ENCODE measurements around the gene SND1.

Gene SND1

GRCh38 chr7:127793582-127793981 lies 141.6 kb downstream of the SND1 start:
- Mint-ChIP-seq H3K36me3 (ENCODE audit: low read depth) (peaks cover 68% of the 10 kb centered on the region), H3K27ac (no peak overlapping the region), H3K9me3 (no peaks in the 10 kb centered on the region), H3K27me3 (no peaks in the 10 kb centered on the region), H3K4me3 (no peak overlapping the region), H3K4me1 (ENCODE audit: low read depth) (peaks cover 43% of the 10 kb centered on the region)
- DNase-seq, result no peak

GRCh38 chr7:127794136-127794535 lies 142.1 kb downstream of the SND1 start:
- Mint-ChIP-seq H3K4me1 (ENCODE audit: low read depth) (peaks cover 49% of the 10 kb centered on the region), H3K9me3 (no peaks in the 10 kb centered on the region), H3K4me3 (no peak overlapping the region), H3K36me3 (ENCODE audit: low read depth) (peaks cover 67% of the 10 kb centered on the region), H3K27me3 (no peaks in the 10 kb centered on the region), H3K27ac (no peak overlapping the region)
- no peak for DNase-seq

- no peak overlapping the region for H3K4me3 Mint-ChIP-seq
- peaks cover 65% of the 10 kb centered on the region for H3K36me3 Mint-ChIP-seq (ENCODE audit: low read depth)
- peaks cover 51% of the 10 kb centered on the region for H3K4me1 Mint-ChIP-seq (ENCODE audit: low read depth)
- no peak overlapping the region for H3K27ac Mint-ChIP-seq
- DNase-seq, result no peak
- H3K9me3 Mint-ChIP-seq, result no peaks in the 10 kb centered on the region
- no peaks in the 10 kb centered on the region for H3K27me3 Mint-ChIP-seq
Measured at GRCh38 chr7:127794551-127794950, 142.6 kb downstream of the SND1 start.

GRCh38 chr7:127798023-127798422 lies 146.0 kb downstream of the SND1 start:
- H3K4me3 Mint-ChIP-seq, result no peak overlapping the region
- no peak overlapping the region for H3K27ac Mint-ChIP-seq
- no peak for DNase-seq
- H3K4me1 Mint-ChIP-seq (ENCODE audit: low read depth), result peaks cover 41% of the 10 kb centered on the region
- no peaks in the 10 kb centered on the region for H3K9me3 Mint-ChIP-seq
- H3K36me3 Mint-ChIP-seq (ENCODE audit: low read depth), result peaks cover 42% of the 10 kb centered on the region
- H3K27me3 Mint-ChIP-seq, result no peaks in the 10 kb centered on the region

- H3K4me1 Mint-ChIP-seq (ENCODE audit: low read depth), result peaks cover 40% of the 10 kb centered on the region
- H3K27me3 Mint-ChIP-seq, result no peaks in the 10 kb centered on the region
- H3K36me3 Mint-ChIP-seq (ENCODE audit: low read depth), result peaks cover 37% of the 10 kb centered on the region
- DNase-seq, result no peak
- H3K27ac Mint-ChIP-seq, result no peak overlapping the region
- no peaks in the 10 kb centered on the region for H3K9me3 Mint-ChIP-seq
- no peak overlapping the region for H3K4me3 Mint-ChIP-seq
Measured at GRCh38 chr7:127798769-127799372, 146.9 kb downstream of the SND1 start.

- Mint-ChIP-seq H3K27me3 (no peaks in the 10 kb centered on the region), H3K27ac (no peak overlapping the region), H3K4me1 (ENCODE audit: low read depth) (peaks cover 40% of the 10 kb centered on the region), H3K9me3 (no peaks in the 10 kb centered on the region), H3K36me3 (ENCODE audit: low read depth) (peaks cover 41% of the 10 kb centered on the region), H3K4me3 (no peak overlapping the region)
- DNase-seq, result no peak
Measured at GRCh38 chr7:127799535-127800305, 147.7 kb downstream of the SND1 start.

GRCh38 chr7:127802845-127803244 lies 150.9 kb downstream of the SND1 start:
- Mint-ChIP-seq H3K4me3 (no peak overlapping the region), H3K27ac (no peak overlapping the region), H3K36me3 (ENCODE audit: low read depth) (peaks cover 47% of the 10 kb centered on the region), H3K9me3 (no peaks in the 10 kb centered on the region), H3K27me3 (no peaks in the 10 kb centered on the region), H3K4me1 (ENCODE audit: low read depth) (peaks cover 52% of the 10 kb centered on the region)
- DNase-seq, result no peak

- Mint-ChIP-seq H3K27me3 (no peaks in the 10 kb centered on the region), H3K4me3 (no peak overlapping the region), H3K4me1 (ENCODE audit: low read depth) (peaks cover 46% of the 10 kb centered on the region), H3K9me3 (no peaks in the 10 kb centered on the region), H3K36me3 (ENCODE audit: low read depth) (peaks cover 52% of the 10 kb centered on the region), H3K27ac (no peak overlapping the region)
- DNase-seq, result no peak
Measured at GRCh38 chr7:127803626-127804025, 151.6 kb downstream of the SND1 start.

GRCh38 chr7:127807340-127807739 lies 155.3 kb downstream of the SND1 start:
- Mint-ChIP-seq H3K27ac (no peak overlapping the region), H3K4me1 (ENCODE audit: low read depth) (peaks cover 56% of the 10 kb centered on the region), H3K4me3 (no peak overlapping the region), H3K27me3 (no peaks in the 10 kb centered on the region), H3K9me3 (no peaks in the 10 kb centered on the region), H3K36me3 (ENCODE audit: low read depth) (peaks cover 80% of the 10 kb centered on the region)
- DNase-seq, result no peak

- no peak for DNase-seq
- Mint-ChIP-seq H3K4me3 (no peak overlapping the region), H3K4me1 (ENCODE audit: low read depth) (peaks cover 58% of the 10 kb centered on the region), H3K27ac (no peak overlapping the region), H3K9me3 (no peaks in the 10 kb centered on the region), H3K27me3 (no peaks in the 10 kb centered on the region), H3K36me3 (ENCODE audit: low read depth) (peaks cover 85% of the 10 kb centered on the region)
Measured at GRCh38 chr7:127807829-127808228, 155.8 kb downstream of the SND1 start.

GRCh38 chr7:127809261-127809702 lies 157.3 kb downstream of the SND1 start:
- peaks cover 62% of the 10 kb centered on the region for H3K4me1 Mint-ChIP-seq (ENCODE audit: low read depth)
- DNase-seq, result no peak
- no peak overlapping the region for H3K27ac Mint-ChIP-seq
- no peaks in the 10 kb centered on the region for H3K9me3 Mint-ChIP-seq
- H3K4me3 Mint-ChIP-seq, result no peak overlapping the region
- no peaks in the 10 kb centered on the region for H3K27me3 Mint-ChIP-seq
- peaks cover 95% of the 10 kb centered on the region for H3K36me3 Mint-ChIP-seq (ENCODE audit: low read depth)

- H3K36me3 Mint-ChIP-seq (ENCODE audit: low read depth), result peaks cover 95% of the 10 kb centered on the region
- H3K9me3 Mint-ChIP-seq, result no peaks in the 10 kb centered on the region
- peaks cover 63% of the 10 kb centered on the region for H3K4me1 Mint-ChIP-seq (ENCODE audit: low read depth)
- no peaks in the 10 kb centered on the region for H3K27me3 Mint-ChIP-seq
- no peak overlapping the region for H3K4me3 Mint-ChIP-seq
- H3K27ac Mint-ChIP-seq, result no peak overlapping the region
- DNase-seq, result no peak
Measured at GRCh38 chr7:127810113-127810512, 158.1 kb downstream of the SND1 start.

GRCh38 chr7:127810696-127811660 lies 159.0 kb downstream of the SND1 start:
- peaks cover 94% of the 10 kb centered on the region for H3K36me3 Mint-ChIP-seq (ENCODE audit: low read depth)
- H3K27me3 Mint-ChIP-seq, result no peaks in the 10 kb centered on the region
- peaks cover 61% of the 10 kb centered on the region for H3K4me1 Mint-ChIP-seq (ENCODE audit: low read depth)
- H3K4me3 Mint-ChIP-seq, result no peak overlapping the region
- H3K9me3 Mint-ChIP-seq, result no peaks in the 10 kb centered on the region
- DNase-seq, result no peak
- H3K27ac Mint-ChIP-seq, result no peak overlapping the region

GRCh38 chr7:127812540-127812939 lies 160.5 kb downstream of the SND1 start:
- no peak overlapping the region for H3K27ac Mint-ChIP-seq
- no peaks in the 10 kb centered on the region for H3K9me3 Mint-ChIP-seq
- peaks cover 60% of the 10 kb centered on the region for H3K4me1 Mint-ChIP-seq (ENCODE audit: low read depth)
- peaks cover 93% of the 10 kb centered on the region for H3K36me3 Mint-ChIP-seq (ENCODE audit: low read depth)
- no peak overlapping the region for H3K4me3 Mint-ChIP-seq
- no peak for DNase-seq
- H3K27me3 Mint-ChIP-seq, result no peaks in the 10 kb centered on the region
